ENCODE measurements around the gene TANGO2.
A peak's percentile ranks its signal among the peaks of the same experiment; 100 is the strongest.

Gene TANGO2

GRCh38 chr22:20087319-20088262, 66.7 kb downstream of the TANGO2 start:
- DNase-seq (ENCODE audit: low spot score) = no peak

DNA sequence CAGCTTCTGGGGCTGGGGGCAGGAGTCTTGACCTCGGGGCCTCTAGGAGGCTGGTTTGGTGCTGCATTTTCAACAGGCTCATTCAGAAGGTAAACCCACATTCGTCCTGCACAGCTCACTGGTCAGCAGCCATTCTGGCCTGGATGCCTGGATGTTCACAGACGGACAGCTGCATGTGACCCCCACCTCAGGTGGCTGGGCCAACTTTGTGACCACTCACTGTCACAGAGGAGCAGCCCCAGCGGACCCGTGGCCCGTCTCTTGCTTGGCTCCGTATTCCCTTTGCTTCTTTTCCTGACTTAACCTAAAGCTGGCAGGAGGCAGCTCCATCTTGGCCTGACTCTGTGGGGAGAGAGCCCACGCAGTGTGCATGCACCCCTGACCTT, 67.3 kb downstream of the TANGO2 start:
- no peak for DNase-seq (ENCODE audit: low spot score)

- DNase-seq (ENCODE audit: low spot score) = no peak
These were observed 68.5 kb downstream of the TANGO2 start for GRCh38 chr22:20089226-20089976.

DNA sequence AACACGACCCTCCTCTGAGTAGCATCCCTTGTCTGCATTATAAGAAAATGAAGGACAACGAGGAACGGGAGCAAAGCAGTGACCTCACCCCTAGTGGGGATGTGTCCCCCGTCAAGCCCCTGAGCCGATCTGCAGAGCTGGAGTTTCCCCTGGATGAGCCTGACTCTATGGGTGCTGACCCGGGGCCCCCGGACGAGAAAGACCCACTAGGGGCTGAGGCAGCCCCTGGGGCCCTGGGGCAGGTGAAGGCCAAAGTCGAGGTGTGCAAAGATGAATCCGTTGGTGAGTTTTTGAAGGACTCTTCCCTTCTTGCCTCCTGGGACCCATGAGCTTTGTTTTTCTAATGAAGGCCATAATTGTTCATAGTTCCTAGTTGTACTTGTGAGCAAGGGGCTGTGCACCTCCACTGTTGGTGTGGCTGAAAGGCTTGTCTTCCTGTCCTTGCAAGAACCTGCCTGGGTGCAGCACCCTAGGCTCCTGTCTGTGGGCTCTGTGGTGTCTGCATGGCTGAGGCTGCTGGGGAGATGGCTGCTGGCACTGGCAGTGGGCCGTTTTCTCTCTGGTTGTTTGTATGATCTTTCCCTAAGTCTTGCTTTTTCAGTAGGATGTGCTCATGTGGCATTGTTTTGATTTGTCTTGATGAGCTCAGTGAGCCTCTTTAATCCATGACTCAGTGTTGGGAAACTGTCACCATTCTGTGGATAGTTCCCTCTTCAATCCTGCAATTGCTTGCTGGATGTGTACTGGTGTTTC, 69.2 kb downstream of the TANGO2 start:
- no peak for DNase-seq (ENCODE audit: low spot score)

DNA sequence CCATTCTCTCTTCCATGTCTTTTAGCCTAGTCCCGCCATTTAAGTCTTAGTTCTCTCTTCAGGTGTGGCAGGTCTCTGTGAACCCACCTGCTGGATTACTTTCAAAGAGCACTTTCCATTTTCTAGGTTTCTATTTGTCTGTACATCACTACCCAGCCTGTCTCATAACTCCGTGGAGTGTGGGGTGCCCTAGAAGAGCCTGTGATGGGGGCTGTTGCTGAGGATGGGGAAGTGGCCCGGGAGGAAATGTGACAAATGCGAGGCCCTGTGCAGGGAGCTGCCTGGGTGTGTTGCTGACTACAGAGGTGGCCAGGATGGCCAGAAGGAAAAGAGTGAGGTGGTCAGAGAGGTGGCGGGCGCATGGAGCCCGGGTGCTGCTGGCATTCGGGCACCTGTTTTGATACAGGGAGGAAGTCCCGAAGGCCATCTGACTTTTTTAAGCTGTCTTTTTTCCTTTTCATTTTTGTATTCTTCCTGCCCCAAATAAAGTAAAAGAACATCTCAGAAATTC, 69.9 kb downstream of the TANGO2 start:
- no peak for DNase-seq (ENCODE audit: low spot score)

- DNase-seq (ENCODE audit: low spot score) = peak; percentile 30
These were observed 71.0 kb downstream of the TANGO2 start for GRCh38 chr22:20091690-20092476.

DNA sequence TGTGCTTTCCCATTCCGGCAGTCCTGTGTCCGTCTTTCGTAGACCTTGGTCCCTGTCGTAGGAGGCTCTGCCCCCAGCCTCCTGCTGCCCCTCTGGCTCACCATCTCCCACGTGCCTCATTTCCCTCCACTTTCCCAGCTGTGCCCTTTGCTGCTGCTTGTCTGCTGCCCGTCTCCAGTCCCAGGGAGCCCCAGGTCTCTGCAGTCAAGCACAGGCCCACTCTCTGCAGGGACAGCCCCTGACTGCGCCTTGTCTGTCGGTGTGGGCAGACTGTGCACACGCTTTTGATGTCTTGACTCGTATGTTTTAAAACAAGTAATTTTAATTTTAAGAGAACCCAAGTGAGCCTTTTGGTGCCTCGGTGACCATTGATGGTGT, 71.6 kb downstream of the TANGO2 start:
- no peak for DNase-seq (ENCODE audit: low spot score)

DNA sequence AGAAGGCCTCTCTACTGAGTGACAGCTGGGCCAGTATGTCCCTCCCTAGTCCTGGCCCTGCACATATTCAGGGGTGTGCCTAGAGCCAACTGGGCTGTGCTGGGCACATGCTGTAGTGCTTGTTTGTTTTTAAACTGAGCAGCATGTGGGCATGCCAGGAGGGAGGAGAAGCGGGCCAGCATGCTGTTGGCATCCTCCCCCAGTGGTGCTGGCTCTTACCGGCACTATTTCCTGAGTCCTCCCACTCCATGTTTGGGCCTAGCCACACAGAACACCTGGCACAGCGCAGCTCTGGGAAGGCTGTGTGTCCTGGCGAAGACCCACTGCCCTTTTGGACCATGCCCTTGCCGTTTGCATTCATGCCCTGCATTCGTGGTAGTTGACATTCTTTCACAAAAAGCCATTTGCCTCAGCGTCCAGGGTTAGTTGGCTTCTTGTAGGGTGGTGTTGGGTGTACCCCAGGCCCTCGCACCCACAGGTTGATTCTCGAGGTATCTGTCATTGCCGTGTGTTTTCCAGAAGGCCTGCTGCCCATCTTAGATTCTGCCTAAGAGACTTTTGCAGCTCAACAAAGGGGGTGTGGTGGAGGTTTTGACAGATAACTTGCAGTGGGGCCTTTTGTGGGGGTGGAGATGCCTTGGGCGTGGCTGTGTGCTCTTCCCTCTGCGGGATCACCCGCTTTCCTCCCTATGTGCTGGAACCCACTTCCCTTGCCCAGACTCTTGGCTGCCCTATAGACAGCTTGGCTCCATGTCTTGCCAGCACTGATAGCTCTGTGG, 72.7 kb downstream of the TANGO2 start:
- no peak for DNase-seq (ENCODE audit: low spot score)

DNA sequence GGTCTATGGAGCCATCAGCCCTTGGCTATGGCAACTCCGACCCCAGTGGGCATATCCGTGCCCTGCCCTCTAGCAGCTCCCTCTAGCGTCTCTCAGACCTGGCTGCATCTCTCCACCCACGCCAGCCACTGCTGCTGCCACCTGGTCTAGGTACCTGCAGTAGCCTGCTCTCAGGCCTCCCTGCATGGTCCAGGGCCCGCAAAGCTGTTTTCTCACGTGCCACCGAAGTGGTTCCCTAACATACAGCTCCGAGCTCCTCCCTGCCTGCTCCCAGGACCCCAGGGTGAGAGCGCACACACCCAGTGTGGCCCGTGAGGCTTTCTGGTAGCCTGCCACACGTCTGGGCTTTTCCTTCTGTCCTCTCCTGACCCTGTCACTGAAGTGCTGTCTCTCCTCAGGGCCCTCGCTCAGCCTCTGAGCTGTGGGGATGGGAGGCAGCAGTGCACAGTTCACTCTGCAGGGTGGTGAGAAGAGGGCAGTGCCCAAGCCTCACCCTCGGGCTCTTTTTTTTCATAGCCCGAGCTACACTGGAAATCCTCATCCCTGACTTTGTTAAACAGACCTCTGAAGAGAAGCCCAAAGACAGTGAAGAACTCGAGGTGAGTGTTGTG, 73.4 kb downstream of the TANGO2 start:
- no peak for DNase-seq (ENCODE audit: low spot score)

DNA sequence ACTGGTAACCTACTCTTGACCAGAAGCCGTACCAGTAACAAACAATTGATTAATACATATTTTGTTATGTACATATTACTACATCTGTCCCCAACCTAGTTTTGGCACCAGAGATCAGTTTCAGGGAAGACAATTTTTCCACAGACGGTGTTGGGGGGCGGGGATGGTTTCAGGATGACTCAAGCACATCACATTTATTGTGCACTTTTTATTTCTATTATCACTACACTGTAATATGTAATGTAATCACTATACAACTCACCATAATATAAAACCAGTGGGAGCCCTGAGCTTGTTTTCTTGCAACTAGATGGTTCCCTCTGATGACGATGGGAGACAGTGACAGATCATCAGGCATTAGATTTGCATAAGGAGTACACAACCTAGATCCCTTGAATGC, 74.6 kb downstream of the TANGO2 start:
- DNase-seq (ENCODE audit: low spot score) = no peak

DNA sequence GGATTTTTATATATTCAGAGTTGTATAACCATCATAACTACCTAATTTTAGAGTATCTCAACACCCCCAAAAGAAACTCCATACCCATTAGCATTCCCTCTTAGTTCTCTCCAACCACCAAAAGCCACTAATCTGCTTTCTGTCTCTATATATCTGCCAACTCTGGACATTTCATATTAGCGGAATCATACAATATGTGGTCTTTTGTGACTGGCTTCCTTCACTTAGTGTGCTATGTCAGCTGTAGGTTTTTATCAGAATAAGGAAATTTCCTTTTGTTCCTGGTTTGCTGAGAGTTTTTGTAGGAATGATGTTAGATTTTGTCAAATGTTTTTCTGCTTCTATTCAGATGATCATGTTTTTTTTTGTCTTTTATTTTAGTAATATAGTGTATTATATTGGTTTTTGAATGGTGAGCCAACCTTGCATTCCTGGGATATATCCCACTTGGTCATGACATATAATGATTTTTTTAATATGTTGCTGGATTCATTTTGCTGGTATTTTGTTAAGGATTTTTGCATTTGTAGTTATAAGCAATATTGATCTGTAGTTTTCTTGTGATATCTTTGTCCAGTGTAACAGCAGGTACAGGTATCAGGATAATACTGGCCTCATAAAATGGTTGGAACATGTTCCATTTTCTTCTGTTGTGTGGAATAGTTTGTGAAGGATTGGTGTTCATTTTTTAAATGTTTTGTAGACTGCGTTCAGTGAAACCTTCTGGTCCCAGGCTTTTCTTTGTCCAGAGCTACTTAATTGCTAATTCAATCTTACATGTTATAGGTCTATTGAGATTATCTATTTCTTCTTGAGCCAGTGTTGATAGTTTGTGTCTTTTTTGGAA, 75.9 kb downstream of the TANGO2 start:
- DNase-seq (ENCODE audit: low spot score) = no peak

DNA sequence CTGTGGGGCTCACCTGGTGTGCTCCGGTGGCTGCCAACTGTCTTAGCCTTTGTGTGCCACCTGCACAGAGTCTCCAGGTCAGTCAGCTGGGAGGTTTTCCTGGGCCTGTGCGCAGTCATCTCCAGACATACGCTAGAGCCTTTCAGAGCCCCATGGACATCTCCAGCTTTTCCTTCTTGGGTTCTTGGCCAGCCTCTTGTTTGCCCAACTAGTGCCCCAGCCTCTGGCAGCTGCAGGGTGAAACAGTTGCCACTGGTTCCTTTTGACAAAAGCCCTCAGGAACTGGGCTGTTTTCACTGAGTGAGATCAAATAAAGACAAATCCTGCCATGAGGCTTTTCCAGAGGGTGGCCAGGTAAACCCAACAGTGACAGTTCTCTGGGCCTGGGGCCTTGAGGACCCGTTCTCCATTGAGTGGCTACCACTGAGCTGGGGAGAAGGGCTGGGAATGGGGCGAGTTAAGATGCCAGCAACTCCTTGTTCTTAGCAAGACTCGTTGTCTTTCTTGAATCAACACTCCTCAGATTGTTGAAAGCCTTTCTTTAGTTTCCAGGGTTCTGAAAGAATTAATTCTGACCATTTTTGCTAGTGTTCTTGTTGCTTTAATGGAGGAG, 78.3 kb downstream of the TANGO2 start:
- DNase-seq (ENCODE audit: low spot score) = no peak

GRCh38 chr22:20101638-20102037, 80.7 kb downstream of the TANGO2 start:
- DNase-seq (ENCODE audit: low spot score) = no peak

DNA sequence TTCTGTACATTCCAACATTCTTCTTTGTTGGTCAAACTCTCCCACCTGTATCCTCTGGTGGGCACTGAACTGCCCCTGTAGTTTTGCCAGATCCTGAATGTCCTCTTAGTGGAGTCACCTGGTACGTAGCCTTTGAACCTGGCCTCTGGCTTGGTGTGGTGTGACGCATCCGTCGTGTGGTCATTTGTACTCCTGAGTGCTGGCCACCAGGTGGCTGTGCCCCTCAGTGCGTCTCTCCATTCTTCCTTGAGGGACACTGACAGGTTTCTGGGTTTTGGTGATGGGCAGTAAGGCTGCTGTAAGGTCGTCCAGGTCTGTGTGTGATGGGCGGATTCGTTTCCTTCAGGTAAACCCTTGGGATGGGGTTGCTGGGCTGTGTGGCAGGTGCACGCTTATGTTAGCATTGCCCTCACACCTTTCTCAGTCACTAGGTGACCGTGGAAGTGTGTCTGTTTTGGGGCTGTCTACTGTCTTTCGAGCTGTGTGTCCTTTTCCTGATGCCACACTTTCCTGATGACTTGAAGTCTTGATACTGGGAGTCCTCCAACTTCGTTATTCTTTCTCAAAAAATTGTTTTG, 81.4 kb downstream of the TANGO2 start:
- no peak for DNase-seq (ENCODE audit: low spot score)

- DNase-seq (ENCODE audit: low spot score) = no peak
These were observed 84.7 kb downstream of the TANGO2 start for GRCh38 chr22:20105456-20106204.

DNA sequence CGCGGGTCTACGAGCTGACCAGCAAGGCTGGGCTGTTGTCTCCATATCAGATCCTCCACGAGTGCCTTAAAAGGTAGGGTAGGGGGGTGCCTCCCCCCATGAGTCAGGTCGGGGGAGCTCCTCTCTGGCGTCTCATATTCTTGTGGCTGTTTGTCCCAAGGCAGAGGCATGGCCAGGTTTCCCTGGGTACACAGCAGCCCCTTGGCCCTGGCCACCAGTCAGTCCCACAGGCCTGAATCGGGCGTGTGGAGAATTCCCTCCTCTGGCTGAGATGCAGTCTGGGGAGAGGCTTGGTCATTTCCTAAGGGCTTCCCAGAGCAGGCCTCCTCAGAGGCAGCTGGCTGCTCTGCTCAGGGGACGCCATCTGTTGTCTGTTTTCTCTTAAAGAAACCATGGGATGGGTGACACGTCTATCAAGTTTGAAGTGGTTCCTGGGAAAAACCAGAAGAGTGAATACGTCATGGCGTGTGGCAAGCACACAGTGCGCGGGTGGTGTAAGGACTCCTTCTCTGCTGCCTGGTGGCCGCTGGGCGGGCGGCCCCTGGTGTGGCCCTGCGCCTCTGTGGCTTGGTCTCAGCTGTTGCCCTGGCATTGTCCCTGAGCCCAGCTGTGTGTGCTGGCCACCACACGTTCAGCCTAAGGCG, 85.4 kb downstream of the TANGO2 start:
- no peak for DNase-seq (ENCODE audit: low spot score)

- DNase-seq (ENCODE audit: low spot score) = no peak
These were observed 85.9 kb downstream of the TANGO2 start for GRCh38 chr22:20106849-20107237.

Measured in CD4-positive, alpha-beta T cell treated with Interleukin-2 at 100 ng/mL for 4 hours (primary cell).